ENCODE results near the gene PIEZO1.

- no peak for TF ChIP-seq MYC (IDR thresholded peaks at IDR 0.05; ENCODE audit: borderline replicate concordance, low read length)
- no peak for TF ChIP-seq SREBF2 (IDR thresholded peaks at IDR 0.05)
- peak; percentile 36 for TF ChIP-seq CTCF (IDR thresholded peaks at IDR 0.05)
- TF ChIP-seq MAX (IDR thresholded peaks at IDR 0.05) = no peak
- no peak for TF ChIP-seq POLR2A (IDR thresholded peaks at IDR 0.05; ENCODE audit: low read length)
- TF ChIP-seq RAD21 (conservative IDR thresholded peaks at IDR 0.05 in 1 of 2, IDR thresholded peaks at IDR 0.05 in 1 of 2) = no peak
- TF ChIP-seq RFX5 (IDR thresholded peaks at IDR 0.05) = no peak
- no peak for TF ChIP-seq ESRRA (IDR thresholded peaks at IDR 0.05; ENCODE audit: borderline replicate concordance, low read length)
- no peak for TF ChIP-seq HOXB13 (CRISPR knock-in tag; IDR thresholded peaks at IDR 0.05; ENCODE audit: low read depth)
- no peak for TF ChIP-seq SMC3 (IDR thresholded peaks at IDR 0.05)
- TF ChIP-seq FOSL2 (IDR thresholded peaks at IDR 0.05) = no peak
- TF ChIP-seq FOSL2 (CRISPR knock-in tag; IDR thresholded peaks at IDR 0.05) = no peak
- TF ChIP-seq KDM1A (IDR thresholded peaks at IDR 0.05; ENCODE audit: low read depth) = no peak
- TF ChIP-seq JUNB (IDR thresholded peaks at IDR 0.05) = no peak
Measured at GRCh38 chr16:88681084-88681680, 103.8 kb downstream of the PIEZO1 start.
